ENCODE measurements around the gene GALNT16. TPM values are rescaled to one million over a fixed set of nuclear protein-coding genes. Genes with fewer than 3 reads are reported as not detected.

Gene GALNT16
- total RNA-seq, 3 donors from 2014 or later, result 0.87 to 6.4 (median 1.8) TPM

- intact Hi-C loops (cut with DNase I, micrococcal nuclease), result no loop called here
- no peaks in the 10 kb centered on the region for H3K4me1 ChIP-seq (ENCODE audit: low read depth)
- no peaks in the 10 kb centered on the region for H3K9me3 ChIP-seq
- no peaks in the 10 kb centered on the region for H3K36me3 ChIP-seq (ENCODE audit: low read depth)
- no peak overlapping the region for H3K4me3 ChIP-seq
- no peak for ATAC-seq
- DNase-seq, result no peak
- TF ChIP-seq, protein P1, sequence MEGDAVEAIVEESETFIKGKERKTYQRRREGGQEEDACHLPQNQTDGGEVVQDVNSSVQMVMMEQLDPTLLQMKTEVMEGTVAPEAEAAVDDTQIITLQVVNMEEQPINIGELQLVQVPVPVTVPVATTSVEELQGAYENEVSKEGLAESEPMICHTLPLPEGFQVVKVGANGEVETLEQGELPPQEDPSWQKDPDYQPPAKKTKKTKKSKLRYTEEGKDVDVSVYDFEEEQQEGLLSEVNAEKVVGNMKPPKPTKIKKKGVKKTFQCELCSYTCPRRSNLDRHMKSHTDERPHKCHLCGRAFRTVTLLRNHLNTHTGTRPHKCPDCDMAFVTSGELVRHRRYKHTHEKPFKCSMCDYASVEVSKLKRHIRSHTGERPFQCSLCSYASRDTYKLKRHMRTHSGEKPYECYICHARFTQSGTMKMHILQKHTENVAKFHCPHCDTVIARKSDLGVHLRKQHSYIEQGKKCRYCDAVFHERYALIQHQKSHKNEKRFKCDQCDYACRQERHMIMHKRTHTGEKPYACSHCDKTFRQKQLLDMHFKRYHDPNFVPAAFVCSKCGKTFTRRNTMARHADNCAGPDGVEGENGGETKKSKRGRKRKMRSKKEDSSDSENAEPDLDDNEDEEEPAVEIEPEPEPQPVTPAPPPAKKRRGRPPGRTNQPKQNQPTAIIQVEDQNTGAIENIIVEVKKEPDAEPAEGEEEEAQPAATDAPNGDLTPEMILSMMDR (IDR thresholded peaks at IDR 0.05), result no peak
Observed at GRCh38 chr14:69351385-69351784, 91.4 kb downstream of the GALNT16 start.

GRCh38 chr14:69351911-69352310 is 92.0 kb downstream of the GALNT16 start:
- no peaks in the 10 kb centered on the region for H3K36me3 ChIP-seq (ENCODE audit: low read depth)
- TF ChIP-seq, protein P1 (IDR thresholded peaks at IDR 0.05), result no peak
- H3K4me3 ChIP-seq, result no peak overlapping the region
- H3K4me1 ChIP-seq (ENCODE audit: low read depth), result no peaks in the 10 kb centered on the region
- no peaks in the 10 kb centered on the region for H3K9me3 ChIP-seq
- intact Hi-C loops (cut with DNase I, micrococcal nuclease), result no loop called here
- DNase-seq, result no peak
- no peak for ATAC-seq

DNA sequence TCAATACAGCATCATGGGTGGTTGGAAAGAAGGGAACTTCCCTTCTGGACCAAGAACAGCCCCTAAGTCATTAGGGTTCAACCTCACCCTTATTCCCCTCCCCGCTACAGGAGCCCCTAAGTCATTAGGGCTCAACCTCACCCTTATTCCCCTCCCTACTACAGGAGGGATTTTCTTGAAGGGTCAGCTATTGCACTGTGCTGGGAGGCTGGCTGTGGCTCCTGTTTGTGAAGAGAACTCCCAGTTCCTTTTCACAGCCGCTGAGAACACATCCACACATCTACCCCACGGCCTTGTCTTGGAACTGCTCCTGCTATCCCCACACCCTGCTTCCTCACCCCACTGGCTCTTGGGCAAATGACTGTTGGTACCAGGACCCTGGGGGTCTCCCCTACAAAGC is 93.2 kb downstream of the GALNT16 start:
- ATAC-seq (no peak), DNase-seq (no peak)
- no peaks in the 10 kb centered on the region for H3K4me1 ChIP-seq (ENCODE audit: low read depth)
- no peaks in the 10 kb centered on the region for H3K36me3 ChIP-seq (ENCODE audit: low read depth)
- intact Hi-C loops (cut with DNase I, micrococcal nuclease), result no loop called here
- no peak overlapping the region for H3K4me3 ChIP-seq
- H3K9me3 ChIP-seq, result no peaks in the 10 kb centered on the region
- TF ChIP-seq, protein P1 (IDR thresholded peaks at IDR 0.05), result no peak

GRCh38 chr14:69354383-69355153 is 94.6 kb downstream of the GALNT16 start:
- TF ChIP-seq, protein P1 (IDR thresholded peaks at IDR 0.05), result no peak
- peak; percentile 59 to 77 (median 70) for DNase-seq
- no peaks in the 10 kb centered on the region for H3K36me3 ChIP-seq (ENCODE audit: low read depth)
- ATAC-seq, result peak; percentile 87
- intact Hi-C loops (cut with DNase I, micrococcal nuclease), result no loop called here
- no peak overlapping the region for H3K4me3 ChIP-seq
- no peaks in the 10 kb centered on the region for H3K9me3 ChIP-seq
- H3K4me1 ChIP-seq (ENCODE audit: low read depth), result no peaks in the 10 kb centered on the region

DNA sequence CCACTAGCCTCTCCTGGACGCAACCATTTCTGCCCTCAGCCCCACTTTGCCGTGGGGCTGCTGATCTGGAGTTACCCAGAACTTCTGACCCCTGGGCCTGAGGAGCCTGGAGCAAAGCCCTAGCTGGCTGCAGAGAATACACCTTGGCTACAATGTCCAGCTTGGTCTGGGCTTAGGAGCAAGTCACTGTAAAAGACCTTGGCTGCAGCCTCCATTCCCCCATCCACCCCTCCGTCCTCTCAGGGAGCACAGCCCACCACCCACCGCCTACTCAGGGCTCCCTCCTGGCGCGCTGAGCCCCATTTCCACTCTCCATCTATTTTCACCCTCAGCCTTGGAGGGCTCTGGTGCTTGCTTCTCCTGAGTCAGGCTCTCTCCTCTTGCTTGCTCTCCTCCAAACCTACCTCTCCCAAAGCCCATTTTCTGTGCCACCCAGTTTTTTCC is 95.2 kb downstream of the GALNT16 start:
- Histone ChIP-seq H3K4me3 (no peak overlapping the region), H3K9me3 (no peaks in the 10 kb centered on the region), H3K36me3 (ENCODE audit: low read depth) (no peaks in the 10 kb centered on the region), H3K4me1 (ENCODE audit: low read depth) (no peaks in the 10 kb centered on the region)
- TF ChIP-seq, protein P1 (IDR thresholded peaks at IDR 0.05), result no peak
- no peak for ATAC-seq
- intact Hi-C loops (cut with DNase I, micrococcal nuclease), result no loop called here
- DNase-seq, result no peak
